ENCODE data around the gene COQ4.
"Not testable (repeated sequence)": the region's sequence is repeated elsewhere in the genome, so short reads cannot be mapped to it uniquely, and the experiment has no call there.

COQ4 gene

GRCh38 chr9:128322404-128323211, at the start of gene COQ4, which contains the start of gene TRUB2:
COQ4 (plus strand) TSS chr9:128322839; CDS start chr9:128322859, 20 bp downstream.
TRUB2 (minus strand) TSS chr9:128322447; CDS start chr9:128322408, 39 bp downstream.
- DNase-seq (ENCODE audit: low read depth), result peak; percentile 78

DNA sequence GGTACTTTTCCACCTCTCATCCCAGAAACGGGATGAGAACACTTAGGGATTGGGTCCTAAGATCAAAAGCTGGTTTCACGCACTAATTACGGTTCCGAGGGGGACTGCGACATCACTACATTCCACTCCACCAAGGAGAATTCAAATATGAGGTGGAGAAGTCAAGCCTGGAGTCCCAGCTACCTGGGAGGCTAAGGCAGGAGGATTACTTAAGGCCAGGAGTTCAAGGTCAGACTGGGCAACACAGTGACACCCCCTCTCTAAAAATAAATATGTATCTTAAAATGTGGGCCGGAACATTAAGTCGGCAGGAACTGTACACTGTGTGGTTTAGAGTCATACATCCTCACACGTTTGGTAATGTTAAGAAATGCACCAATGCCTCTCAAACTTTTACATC, 48.4 kb upstream of the COQ4 start:
- DNase-seq (ENCODE audit: low read depth), result no peak

DNA sequence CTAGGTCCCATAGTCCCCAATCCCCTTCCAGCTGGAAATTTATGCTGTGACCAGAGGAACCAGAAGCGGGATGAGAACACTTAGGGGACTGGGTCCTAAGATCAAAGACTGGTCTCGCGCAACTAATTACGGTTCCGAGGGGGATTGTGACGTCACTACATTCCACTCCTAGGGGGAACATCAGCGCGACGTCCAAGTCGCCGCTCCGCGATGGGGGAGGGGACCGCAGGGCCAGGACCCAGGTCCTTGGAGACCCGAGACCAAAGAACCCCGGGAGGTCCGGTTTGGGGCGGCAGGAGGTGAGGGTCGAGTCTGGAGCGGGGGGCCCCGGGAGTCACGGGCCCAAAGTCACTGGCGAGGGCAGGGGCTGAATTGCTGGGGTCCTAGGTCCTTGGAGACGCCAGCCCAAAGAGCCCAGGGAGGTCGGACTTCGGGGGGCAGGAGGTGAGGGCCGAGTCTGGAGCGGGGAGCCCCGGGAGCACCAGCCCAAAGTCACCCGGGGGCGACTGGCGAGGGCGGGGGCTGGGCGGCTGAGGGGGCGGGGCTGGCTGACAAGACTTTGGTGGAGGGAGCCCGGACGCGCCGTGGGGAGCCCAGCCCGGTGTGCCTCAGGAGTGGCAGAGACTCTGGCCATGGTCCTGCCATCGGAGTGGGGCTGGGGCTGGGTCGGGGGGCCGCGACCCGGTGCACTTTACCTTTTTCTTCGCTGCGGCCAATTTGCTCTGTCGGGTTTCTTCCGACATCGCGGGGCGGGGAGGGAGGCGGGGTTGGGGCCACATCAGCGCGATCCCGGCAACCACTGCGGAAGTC, 47.2 kb upstream of the COQ4 start, which contains the start of gene GOLGA2:
GOLGA2 (minus strand) TSS at position 810 of the 810 bp plus-strand sequence; CDS start at position 779, 31 bp downstream.
- no peak for DNase-seq (ENCODE audit: low read depth)

DNA sequence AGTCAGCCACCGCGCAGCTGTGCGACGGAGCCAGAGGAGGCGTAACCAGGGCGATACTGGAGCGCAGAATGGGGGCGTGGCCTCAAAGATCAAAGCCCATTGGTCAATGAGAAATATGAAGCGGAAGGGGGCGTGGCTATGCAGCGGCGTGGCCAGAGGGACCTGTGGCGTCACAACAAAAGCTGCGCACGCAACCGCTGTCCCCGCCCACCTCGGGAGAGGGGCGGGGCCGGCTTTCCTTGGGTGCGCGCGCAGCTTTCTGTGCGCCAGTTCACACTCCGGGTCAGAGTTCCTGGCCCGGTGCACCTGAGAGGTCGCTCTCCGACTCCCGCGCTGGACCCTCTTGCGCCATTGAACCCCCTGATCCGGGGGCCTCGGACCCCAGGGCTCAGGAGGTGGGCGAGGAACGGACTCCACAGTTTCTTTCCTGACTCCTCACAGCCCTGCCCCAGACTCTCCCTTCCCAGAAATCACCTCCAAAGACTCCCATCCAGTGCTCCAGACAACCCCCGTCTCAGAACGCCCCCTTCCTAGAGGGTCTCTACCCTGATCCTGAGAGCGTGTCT, 46.5 kb upstream of the COQ4 start, which contains the start of gene SWI5:
SWI5 (plus strand) TSS at position 269 of the 566 bp plus-strand sequence.
- peak; percentile 99 for DNase-seq (ENCODE audit: low read depth)

- DNase-seq (ENCODE audit: low read depth), result no peak
Measured at GRCh38 chr9:128276574-128277270, 45.9 kb upstream of the COQ4 start.

GRCh38 chr9:128279088-128280073, 43.3 kb upstream of the COQ4 start:
- DNase-seq (ENCODE audit: low read depth), result not testable (repeated sequence)

DNA sequence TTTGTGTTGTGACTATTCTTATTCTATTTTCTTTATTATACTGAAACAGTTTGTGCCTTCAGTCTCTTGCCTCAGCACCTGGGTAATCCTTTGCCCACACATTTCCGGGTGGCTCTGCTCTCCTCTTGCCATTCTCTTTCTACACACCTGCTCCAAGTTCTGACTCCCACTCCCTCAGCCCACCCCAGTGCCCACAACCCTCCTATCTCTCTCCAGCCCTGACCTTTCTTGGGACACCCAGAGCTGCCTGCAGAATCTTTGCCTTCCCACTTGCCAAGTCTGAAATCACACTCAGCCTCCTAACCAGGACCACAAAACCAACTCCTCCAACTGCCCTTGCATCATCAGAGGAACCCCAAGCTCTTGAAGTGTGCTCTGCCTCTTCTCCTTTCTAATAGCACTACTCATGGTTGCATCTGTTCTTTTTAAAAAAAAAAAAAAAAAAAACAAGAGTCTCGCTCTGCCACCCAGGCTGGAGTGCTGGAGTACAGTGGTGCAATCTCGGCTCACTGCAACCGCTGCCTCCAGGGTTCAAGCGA, 42.5 kb upstream of the COQ4 start:
- DNase-seq (ENCODE audit: low read depth), result no peak

DNA sequence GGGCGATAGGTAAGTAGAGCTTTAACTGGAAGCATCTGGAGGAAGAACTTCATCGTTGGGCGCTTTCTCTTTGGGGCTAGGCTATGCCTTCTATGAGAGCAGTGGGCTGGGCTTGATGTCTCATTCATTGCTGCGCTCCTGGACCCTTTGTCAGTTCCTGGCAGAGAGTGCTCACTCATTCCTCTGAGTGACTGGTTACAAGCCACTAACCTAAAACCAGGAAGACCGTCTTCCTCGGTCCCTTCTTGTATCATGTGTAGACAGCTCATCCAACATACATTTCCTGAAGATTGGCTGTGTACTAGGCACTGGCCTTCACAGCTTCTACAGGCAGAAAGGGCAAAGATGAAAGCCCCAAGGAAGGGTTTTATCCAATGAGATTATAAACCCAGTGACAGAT, 40.1 kb upstream of the COQ4 start:
- no peak for DNase-seq (ENCODE audit: low read depth)

DNA sequence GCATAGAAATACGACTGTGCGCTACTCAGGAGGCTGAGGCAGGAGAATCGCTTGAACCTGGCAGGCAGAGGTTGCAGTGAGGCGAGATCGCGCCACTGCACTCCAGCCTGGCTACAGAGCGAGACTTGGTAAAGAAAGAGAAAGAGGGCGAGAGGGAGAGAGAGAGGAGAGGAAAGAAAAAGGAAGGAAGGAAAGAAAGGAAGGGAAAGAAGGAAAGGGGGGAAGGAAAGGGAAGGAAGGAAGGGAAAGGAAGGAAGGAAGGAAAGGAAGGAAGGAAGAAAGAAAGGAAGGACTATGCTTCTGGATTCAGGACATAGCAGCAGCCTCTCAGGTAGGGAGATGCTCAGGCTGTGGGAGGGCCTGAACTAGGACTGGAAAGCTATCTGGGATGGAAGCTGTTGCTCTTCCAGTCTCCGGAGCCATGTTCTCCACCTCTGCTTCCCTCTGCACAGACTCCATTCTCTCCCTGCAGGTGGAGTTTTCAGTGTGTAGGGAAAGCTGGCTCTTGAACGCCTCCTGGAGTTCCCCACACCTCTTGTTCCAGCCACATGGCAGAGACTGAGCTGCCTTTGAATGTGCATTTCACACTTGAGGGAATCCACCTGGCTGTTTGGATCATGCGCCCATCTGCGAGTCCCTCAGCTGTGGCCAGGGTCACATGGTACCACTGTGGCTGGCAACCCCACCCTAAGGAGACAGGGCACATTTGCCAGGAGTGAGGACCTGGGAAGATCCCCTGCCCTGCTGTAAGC, 37.4 kb upstream of the COQ4 start:
- no peak for DNase-seq (ENCODE audit: low read depth)

DNA sequence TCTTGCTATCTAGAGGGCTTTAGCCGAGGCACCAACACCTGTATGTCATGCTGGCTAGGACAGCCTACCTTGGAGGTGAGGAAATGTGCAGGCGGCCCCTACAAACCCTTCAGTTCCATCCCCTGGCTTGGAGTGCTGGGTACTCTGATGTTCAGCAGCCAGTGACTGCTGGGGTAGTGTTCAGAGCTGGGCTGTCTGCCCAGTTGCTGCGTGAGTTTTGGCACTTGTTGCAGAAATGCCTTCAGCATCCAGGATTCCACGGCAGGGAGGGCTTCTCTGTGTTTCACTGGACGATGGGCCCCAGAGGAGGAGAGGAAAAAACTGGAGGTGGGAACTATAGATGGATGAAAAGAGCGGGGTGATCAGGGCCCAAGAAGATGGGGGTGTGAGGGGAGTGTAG, 36.2 kb upstream of the COQ4 start:
- DNase-seq (ENCODE audit: low read depth), result no peak

DNA sequence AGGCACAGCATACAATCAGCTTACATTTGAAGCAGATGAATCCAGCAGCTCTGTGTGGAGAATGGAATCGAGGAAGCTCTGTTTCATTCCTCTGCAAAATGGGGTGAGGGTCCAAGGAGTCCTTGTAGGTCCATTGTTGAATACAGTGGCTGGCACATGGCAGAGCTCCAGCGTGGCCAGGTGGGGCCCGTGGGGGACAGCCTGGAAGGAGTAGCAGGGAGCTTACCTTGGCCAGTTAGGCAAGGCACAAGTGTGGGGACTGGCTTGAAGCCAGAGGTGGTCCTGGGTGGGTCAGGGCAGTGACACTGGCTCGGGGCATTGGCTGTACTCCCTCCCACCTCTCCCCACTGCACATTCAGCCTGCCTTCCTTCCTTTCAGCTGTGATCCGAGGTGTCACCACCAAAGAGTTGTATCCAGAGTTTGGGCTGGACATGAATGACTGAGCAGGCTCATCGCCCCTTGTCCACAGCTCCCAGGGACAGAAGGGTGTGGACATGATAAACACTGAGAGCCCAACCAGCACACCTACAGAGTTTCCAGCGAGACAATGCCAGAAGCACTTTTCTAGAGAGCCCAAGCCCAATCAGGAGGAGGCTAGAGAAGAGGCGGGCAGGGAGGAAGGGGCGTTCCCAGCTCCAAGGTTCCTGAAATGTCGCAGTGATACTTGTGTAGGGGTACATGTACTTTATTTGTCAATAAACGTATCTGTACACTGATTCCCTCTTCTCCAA, 34.2 kb upstream of the COQ4 start:
- DNase-seq (ENCODE audit: low read depth), result no peak

- DNase-seq (ENCODE audit: low read depth), result no peak
Measured at GRCh38 chr9:128292009-128292408, 30.6 kb upstream of the COQ4 start.

DNA sequence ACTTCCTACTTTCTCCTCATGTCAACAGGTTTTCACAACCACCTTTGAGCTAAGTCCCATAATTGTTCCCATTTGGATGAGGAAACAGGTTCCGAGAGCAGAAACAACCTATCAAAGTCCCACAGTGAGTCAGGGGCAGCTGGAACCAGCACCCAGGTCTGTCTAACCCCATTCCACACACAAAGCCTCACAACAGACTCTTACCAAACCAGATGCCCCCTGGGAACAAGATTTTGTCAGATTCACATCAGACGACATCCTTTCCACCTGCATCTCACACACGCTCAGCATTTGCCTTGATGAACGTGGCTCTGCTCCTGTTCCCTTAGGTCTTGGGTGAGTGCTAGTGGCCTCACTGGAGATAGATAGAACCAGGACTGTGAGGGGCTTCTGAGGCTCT, 29.5 kb upstream of the COQ4 start:
- no peak for DNase-seq (ENCODE audit: low read depth)

GRCh38 chr9:128294142-128294541, 28.5 kb upstream of the COQ4 start:
- no peak for DNase-seq (ENCODE audit: low read depth)

GRCh38 chr9:128296340-128297220, 26.1 kb upstream of the COQ4 start:
- DNase-seq (ENCODE audit: low read depth), result no peak

GRCh38 chr9:128297221-128297773, 25.3 kb upstream of the COQ4 start:
- DNase-seq (ENCODE audit: low read depth), result no peak
